NCI-H2196 treated with DMSO at 0.1 percent for 48 hours (cell line): Measurements from ENCODE around the gene PHF2.

Experiments used
- DNase-seq: peaks from one replicate; lab custom pipeline; 2025; ENCODE audit not compliant: unreplicated experiment; lab: John Stamatoyannopoulos, UW

Gene PHF2

DNA sequence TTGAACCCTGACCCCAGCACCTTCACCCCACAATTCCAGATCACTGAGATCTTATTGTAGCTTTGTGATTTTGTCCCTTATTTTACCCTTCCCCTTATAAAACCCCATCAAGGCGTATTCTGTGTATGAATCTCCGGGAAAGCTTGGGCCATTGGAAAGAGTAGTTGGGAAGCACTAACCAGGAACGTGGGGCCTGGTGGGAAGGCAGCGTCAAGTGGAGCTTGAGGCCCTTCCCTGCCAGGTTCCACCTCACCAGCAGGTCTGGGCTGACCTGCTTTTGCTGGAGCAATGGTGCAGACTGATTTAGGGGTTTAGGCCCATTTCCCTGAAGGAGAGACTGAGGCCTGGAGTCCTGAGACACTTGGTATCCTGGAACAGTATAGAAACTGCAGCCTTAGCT, 9.3 kb downstream of the PHF2 start:
- no peak for DNase-seq

DNA sequence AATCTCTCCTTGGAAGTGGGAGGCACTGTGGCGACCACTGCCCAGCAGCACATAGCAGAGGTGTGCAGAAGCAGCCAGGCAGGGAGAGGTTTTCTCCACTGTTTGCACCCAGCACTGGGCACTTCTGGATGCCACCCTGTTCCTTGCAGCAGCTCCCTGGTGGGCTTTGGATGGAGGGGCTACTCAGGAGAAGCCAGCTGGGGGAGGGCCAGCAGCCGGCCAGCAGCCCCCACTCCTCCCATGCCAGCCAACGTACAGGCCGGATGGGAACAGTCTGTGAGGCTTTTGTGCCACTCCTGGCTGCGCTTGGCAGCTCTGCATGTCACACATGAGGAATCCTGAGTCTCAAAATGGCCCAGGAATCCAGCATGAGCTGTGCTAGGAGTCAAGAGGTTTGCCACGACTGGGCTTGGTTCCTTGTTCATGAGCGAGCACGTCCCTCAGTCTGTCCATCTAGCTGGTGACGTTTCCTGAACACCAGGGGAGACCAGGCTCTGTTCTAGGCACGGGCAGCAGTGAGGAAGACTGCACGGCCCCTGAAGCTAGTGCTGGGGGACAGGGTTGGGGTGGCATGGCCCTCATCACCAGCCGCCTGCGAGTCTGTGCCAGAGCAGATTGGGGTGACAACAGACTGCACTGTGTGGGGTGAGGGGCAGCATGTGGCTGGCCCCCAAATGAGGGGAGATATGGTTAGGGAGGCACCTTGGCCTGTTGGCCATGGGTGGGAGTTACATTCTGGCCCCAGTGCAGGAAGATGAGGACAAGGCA, 10.1 kb downstream of the PHF2 start:
- no peak for DNase-seq

DNA sequence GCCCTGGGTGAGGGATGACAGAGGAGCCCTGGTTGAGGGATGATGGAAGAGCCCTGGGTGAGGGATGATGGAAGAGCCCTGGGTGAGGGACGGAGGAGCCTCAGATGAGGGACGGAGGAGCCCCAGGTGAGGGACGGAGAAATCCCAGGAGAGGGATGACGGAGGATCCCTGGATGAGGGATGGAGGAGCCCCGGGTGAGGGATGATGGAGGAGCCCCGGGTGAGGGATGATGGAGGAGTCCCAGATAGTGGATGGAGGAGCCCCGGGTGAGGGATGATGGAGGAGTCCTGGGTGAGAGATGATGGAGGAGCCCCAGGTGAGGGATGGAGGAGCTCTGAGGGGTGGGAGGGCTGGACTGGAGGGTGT, 10.9 kb downstream of the PHF2 start:
- no peak for DNase-seq

DNA sequence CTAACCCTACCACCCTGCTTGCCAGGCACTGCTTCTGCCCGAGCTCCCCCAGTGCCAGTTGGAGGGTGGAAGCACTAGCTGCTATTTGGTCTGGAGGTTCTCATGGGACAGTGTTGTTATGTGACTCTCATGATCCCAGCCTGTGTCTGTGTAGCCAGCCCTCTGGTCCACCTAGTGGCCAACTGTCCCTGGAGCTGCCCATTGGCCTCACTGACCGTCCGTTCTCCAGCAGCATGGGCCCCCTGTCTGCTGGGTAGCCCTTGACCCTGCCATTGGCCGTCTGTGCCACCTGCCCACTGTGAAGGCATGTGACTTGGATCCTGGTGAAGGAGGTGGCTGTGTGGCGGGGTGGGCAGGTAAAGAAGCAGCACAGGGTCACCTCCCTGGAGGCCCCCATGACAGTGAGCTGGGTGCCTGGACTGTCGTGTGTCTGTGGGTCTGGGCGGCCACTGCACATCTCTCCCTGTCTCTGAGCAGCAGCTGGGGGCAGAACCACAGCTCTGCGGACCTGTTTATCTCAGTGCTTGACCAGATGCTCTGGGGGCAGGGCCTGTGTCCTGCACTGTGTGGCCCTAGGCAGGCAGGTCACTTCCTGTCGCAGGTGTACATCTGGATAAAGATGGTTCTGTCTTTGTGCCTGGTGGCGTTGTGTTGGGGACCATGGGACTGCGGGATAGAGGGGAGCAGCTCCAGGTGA, 11.4 kb downstream of the PHF2 start:
- no peak for DNase-seq

DNA sequence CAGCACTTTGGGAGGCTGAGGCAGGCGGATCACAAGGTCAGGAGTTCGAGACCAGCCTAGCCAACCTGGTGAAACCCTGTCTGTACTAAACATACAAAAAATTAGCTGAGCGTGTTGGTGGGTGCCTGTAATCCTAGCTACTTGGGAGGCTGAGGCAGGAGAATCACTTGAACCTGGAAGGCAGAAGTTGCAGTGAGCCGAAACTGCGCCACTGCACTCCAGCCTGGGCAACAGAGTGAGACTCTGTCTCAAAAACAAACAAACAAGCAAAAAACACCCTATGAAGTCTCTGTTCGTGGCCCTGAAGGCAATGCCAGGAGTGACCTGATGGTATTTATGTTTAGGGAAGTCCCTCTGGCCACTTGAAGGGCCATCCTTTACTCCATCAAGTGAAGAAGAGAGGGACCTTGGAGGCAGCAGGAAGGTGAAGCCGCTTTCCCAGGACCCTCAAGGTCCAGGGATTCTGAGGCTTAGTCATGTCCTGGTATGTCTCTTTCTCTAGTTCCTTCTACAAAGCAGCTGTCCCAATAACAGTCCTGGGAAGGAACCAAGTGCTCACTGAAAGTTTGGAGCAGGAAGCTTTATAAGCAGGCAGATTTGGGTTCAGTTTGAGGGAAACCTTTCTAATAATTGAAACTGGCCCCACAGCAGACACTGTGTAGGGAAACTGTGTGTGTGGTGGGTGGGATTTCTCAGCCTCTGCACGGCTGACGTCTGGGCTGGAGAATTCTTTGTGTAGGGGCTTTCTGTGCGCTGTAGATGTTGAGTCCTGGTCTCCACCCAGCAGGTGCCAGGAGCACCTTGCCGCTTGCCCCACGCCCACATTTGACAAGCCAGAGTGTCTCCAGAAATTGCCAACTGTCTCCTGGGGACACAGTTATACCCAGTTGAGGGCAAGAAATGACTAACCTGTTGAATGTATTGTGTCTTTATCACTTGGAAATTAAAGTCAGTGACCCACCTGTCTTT, 12.5 kb downstream of the PHF2 start:
- no peak for DNase-seq

DNA sequence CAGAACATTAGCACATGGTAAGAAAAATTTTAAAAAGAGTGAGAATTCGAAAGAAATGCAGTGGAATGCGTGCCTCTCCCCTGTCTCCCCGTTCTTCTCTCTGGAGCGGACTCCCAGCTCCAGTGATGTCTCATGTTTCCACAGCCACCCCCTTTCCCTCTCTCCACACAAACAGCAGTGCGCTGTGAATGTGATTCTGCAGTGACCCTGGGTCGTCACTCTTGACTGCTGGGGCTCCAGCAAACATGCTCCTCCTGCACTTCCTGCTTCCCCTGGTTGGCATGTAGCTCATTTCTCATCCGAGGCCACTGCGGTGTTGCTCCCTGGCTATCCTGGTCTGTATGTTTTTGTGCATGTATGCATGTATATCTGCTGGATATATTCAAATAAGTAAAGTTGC, 13.3 kb downstream of the PHF2 start:
- DNase-seq, result no peak

DNA sequence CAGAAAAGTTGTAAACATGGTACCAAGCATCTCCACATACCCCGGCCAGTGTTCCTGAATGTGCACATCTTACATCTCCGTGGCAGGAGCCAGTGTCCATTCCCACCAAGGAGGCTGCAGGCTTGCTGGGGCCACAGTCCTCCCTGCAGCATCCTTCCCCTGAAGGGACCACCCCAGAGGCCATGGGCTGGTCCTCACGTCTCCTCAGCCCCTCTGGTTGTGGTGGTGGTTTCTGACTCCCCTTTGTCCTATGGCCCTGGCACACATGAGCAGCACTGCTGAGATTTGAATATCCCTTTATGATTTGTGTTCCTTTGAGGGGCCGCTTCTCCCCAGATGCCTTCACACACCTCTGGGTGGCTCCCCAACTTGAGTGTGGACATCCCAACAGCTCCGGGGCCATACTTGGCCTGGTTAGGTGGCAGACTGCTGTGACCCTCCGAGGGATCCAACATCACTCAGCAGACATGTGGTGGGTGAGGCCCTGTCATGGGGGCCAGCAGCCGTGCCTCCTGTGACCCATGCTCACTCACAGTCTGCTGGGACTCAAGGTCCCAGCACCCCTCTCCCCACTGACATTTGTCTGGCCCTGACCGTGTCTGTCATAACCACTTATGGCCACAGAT, 14.3 kb downstream of the PHF2 start:
- DNase-seq, result no peak

DNA sequence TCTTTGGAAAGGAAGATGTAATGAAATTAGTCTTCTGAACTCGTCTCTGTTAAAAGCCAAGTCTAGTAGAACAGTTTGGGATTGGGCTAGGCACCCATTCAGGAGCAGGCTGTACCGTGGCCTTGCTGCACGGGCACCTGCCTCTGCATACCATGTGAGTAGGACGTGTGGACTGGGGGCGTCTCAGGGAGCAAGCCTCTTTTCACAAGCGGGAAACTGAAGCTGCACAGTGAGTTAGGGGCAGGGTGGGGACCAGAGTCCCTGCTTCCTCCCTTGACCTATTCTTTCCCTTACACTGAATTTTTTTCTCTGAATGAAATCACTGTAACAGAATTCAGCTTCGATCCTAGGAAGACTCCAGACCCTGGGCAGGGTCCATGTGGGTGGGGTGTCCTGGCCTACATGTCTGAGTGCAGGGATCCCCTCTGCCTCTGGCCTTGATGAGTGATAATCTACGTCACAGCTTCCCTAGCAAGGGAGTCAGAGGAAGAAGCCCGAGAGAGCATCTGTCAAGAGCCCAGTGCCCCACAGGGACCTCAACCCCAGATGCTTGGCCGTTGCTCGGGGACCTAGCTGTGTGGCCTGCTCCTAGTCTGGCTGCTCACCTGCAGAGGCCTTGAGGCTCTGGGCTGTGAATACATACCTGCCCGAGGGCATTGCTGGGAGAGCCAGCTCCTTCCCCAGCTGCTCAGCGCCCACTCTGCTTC, 15.1 kb downstream of the PHF2 start:
- no peak for DNase-seq

DNA sequence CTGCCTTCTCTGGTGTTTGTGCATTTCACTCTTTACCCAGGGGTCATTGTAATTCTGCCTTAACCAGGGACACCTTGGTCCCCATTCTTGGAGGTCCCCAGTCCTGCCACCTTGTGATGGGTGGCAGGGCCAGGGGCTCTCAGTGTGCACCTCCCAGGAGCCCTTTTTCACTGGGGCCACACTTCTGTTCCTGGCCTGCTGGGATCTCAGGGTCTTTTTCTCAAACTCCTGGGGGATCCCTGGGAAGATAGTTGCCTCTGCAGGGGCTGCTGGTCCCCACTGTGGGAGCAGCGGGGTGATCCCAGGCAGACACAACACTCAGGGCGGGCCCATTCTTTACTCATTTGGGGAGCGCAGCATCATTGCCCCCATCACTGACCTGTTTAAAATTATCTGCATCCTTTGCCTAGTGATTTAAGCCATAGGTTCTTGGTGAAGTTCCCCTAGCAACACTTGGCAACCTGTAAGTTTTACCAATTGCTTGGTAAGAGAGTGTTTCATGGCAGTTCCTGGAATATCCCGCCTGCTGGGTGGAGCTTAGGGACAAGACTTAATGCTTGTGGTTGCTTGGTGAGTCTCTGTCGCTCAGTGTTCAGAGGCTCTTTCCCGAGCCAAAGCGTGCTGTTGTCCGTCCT, 15.7 kb downstream of the PHF2 start:
- DNase-seq, result no peak

DNA sequence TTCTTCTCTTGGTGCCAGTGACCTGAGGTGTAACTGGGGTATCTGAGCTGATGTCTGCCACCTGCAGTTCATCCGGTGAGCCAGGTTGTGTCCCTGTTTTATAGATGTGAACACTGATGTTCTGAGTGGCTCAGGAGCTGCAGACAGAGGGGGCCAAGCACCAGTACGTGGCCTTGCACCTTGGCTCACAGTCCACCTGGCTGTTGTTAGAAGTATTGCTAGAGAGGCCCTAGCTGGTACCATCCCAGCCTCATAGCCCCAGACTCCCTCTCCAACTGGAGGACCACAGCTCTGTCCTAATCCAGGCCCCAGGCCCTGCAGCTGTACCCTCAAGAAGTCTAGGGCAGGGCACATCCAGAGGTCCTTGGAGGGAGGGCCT, 16.2 kb downstream of the PHF2 start:
- DNase-seq, result no peak

DNA sequence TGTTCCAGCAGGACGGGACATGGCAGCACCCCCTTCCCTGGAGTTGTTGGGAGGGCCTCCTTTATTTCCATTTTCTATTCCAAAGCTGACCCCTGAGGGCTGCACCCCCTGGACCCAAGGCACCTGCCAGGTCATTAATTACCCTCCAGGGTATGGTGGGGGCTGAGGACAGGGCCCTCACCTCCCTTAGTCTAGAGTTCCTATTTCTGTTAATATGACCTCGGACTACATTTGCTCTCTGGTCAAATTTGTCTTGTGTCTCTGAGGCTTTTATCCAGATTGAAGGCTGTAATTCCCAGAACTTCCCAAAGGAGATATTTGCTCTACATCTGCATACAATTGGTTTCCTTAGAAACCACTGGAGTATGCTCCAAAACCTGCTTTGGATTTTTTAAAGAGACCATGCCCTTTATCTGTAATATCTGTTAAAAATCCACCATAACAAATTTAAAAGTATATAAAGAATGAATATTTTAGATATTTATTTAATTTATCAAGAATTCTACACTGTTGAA, 16.8 kb downstream of the PHF2 start:
- DNase-seq, result no peak

DNA sequence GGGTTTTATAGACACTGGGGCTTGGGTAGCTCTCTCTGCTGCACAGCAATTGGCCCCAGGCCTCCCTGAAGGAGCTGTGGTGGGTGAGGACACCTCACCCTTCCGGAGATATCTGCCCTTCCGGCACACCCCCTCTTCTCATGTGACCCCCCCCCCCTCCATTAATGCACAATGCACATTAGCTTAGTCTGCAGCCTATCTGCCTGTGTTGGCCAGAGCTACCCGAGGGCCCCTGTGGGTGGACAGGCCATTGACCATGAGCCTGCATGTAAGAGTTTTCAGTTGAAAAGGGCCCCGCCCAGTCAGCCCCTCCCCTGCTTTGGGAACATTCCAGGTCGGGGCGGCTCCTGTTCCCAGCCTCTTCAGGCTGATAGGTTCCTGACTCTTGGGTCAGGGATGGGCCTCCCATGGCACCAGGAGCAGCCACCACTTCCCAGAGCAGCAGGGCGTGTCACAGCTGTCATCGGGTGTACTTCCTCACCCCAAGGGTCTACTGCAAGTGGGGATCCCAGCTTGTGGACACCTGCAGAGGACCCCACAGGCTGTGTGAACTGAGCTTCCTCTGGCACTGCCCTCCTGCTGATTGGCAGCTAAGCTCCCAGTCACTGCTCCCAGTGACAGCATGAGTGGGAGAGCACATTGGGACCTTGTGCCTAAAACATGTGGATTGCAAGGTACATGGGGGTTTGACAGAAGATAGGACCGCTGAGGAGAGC, 17.8 kb downstream of the PHF2 start:
- DNase-seq, result no peak

DNA sequence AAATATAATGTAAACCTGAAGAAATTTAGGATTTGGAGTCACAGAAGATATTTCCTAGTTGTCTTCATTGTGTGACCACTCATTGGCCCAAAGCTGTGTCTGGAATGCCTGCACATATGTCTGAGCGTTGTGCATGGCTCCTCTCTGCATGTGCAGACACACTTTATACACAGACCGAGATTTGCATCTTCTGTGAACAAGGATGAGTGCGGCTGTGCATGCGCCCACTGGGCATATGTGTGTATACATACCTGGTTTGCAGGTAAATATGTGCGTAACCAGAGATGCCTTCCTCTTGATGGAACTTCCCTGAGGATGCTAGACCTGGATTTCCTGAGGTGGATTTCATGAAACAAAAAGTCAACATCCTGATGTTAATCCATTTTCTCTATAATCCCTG, 19.1 kb downstream of the PHF2 start:
- no peak for DNase-seq

DNA sequence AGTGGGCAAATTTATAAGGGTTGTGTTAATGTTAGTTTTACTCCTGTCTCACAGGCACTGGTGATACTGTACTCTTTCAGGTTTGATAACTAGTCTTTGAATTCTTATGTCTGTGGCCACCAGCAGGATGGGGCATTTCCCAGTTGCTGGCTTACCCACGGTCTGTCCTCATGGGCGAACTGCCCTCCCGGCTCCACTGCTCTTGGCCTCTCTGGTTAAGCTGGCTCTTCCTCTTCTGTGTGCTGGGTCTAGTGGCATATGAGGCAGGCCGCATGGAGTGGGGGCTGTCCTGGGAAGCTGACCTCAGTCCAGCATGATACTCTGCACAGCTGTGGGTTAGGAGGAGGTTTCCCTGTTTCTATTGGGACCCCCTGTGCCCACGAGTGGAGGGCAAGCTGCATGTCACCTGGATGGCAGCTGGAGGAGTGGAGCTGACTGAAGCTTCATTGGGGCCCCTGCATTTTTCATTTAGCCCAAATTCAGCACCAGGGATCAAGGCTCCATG, 19.5 kb downstream of the PHF2 start:
- no peak for DNase-seq

DNA sequence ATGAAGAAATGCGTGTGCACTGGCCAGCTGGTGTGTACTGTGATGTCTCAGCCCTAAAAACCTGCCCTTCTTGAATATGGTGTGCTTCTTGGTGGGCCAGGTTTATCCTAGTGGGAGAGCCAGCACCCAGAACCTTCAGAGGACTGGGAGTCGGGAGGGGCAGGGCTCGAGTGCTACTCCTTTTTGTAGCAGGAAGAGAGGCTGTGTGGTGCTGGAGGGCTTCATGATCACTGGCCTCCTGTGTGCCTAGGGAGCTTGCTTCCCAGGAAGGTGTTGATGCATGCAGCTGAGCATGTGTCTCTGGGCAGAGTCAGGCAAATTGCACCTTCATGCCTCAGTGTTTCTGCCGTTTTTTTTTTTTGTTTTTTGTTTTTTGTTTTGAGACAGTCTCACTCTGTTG, 20.0 kb downstream of the PHF2 start:
- DNase-seq, result no peak

DNA sequence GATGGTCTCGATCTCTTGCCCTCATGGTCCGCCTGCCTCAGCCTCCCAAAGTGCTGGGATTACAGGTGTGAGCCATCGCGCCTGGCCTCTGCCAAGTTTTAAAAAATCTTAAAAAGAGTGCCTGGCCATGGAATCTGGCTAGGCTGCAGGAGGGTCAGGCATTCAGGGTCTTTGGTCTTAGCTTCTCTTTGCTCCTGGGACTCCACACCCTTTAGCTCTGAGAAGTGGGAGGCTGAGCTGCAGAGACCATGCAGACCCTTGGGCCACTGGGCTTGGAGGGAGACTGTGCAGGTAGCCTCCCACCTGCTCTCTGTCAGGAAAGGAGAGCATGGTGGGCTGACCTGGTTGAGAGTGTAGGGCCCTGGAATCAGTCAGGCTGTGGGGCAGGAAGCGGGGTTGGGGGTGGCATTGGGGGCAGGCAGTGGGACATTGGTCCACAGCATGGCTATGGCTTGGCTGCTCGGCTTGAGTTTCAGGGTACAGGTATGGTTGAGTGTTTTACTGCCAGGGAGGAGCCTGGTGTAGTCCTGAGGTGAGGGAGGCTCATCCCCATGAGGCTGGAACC, 20.8 kb downstream of the PHF2 start:
- DNase-seq, result no peak

DNA sequence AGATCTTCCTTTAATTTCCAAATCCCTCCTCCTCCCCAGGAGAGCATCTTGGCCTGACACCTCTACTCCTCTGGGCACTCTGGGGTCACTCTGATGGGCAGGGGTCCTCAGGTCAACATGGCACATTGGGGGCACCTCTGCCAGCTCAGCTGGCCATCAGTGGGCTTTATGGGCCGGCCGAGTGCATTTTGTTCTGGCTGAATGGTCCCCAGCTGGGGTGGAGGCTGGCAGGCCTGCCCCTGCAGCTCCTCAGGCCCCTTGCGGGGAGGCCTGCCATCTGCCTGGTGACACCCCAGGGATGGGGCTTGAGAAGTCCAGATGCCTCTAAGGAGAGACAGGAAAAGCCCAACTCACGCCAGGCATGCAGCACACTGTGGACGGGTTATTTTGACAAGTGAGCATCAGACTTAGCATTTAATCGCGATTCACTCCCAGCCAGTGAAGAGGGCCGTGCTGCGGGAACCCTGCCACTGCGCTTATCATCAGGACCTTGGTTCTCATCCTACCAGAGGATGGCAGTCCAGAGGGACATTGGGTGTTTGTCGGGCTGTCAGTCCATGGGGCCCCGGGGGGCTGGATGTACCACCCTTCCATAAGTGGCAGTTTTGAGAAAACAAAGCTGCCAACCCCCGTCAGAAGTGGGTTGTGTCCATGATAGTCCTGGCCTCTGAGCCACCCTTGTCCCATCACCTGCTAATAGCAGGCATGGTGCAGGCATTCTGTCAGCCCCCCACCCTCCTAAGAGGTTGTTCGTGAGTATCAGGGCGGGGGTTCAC, 21.7 kb downstream of the PHF2 start:
- DNase-seq, result no peak

DNA sequence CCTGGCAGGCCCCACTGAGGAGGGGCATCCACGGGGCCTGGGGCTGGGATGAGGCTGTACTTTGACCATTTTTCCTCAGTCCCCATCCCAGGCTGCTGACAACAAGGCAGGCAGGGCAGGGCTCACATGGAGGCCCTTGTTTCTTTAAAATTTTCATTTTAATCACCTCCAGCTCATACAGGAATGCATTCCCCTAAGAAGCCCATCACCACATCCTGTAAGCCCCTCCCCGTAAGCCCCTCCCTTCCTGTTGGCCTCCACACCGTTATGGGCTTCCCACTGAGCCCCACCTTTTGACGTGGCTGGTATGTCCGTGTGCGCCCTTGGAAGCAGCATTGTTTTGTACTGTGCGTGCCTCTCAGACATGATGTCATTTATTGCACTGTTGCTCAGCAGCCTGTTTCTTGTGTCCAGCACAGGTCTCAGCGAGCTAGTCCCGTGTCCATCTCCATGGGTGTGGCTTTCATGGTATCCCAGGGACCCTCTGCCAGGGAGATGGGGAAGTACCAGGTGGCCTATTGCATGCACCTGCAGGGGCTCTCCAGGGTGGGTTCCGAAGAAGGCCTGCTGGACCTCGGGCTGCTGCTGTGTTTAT, 22.4 kb downstream of the PHF2 start:
- no peak for DNase-seq
